ENCODE data around the gene NPIPA1. TPM values are rescaled to one million over a fixed set of nuclear protein-coding genes. Genes with fewer than 3 reads are reported as not detected.
A peak's percentile ranks its signal among the peaks of the same experiment; 100 is the strongest.
"Not testable (repeated sequence)": the region's sequence is repeated elsewhere in the genome, so short reads cannot be mapped to it uniquely, and the experiment has no call there.

Gene NPIPA1
- total and polyA plus RNA-seq, 2 donors from 2014 or later: 26.7 to 79.3 TPM

GRCh38 chr16:14963281-14964173 is 26.3 kb downstream of the NPIPA1 start:
- no peaks in the 10 kb centered on the region for H3K4me1 ChIP-seq (ENCODE audit: control insufficient read depth in 2 of 3, insufficient read depth in 2 of 3, low read depth in 1 of 3, low read length in 3 of 3)
- H3K9me3 ChIP-seq (ENCODE audit: control insufficient read depth in 2 of 3, insufficient read depth in 1 of 3, low read length in 3 of 3): no peaks in the 10 kb centered on the region
- no peak overlapping the region for H3K27ac ChIP-seq (ENCODE audit: low read depth in 2 of 2, low read length in 2 of 2)
- no peak for DNase-seq
- intact Hi-C loops (cut with DNase I): no loop called here
- TF ChIP-seq CTCF (IDR thresholded peaks at IDR 0.05; ENCODE audit: borderline replicate concordance, extremely low read depth, insufficient read depth): no peak
- H3K36me3 ChIP-seq (ENCODE audit: control insufficient read depth in 2 of 3, insufficient read depth in 3 of 3, low read length in 3 of 3): no peaks in the 10 kb centered on the region
- no peaks in the 10 kb centered on the region for H3K27me3 ChIP-seq (ENCODE audit: control insufficient read depth, insufficient read depth, low read length)
- no peak overlapping the region for H3K9ac ChIP-seq (ENCODE audit: low read length in 3 of 3)
- no peak for FAIRE-seq
- no peak overlapping the region for H3K4me3 ChIP-seq (ENCODE audit: low read length in 3 of 3)

GRCh38 chr16:14965328-14965727 is 28.1 kb downstream of the NPIPA1 start:
- DNase-seq: no peak
- no peak for TF ChIP-seq CTCF (IDR thresholded peaks at IDR 0.05; ENCODE audit: borderline replicate concordance, extremely low read depth, insufficient read depth)
- no peaks in the 10 kb centered on the region for H3K27me3 ChIP-seq (ENCODE audit: control insufficient read depth, insufficient read depth, low read length)
- no peak for FAIRE-seq
- H3K9ac ChIP-seq (ENCODE audit: low read length in 3 of 3): no peak overlapping the region
- intact Hi-C loops (cut with DNase I): no loop called here
- H3K36me3 ChIP-seq (ENCODE audit: control insufficient read depth in 2 of 3, insufficient read depth in 3 of 3, low read length in 3 of 3): no peaks in the 10 kb centered on the region
- no peaks in the 10 kb centered on the region for H3K9me3 ChIP-seq (ENCODE audit: control insufficient read depth in 2 of 3, insufficient read depth in 1 of 3, low read length in 3 of 3)
- H3K27ac ChIP-seq (ENCODE audit: low read depth in 2 of 2, low read length in 2 of 2): no peak overlapping the region
- no peaks in the 10 kb centered on the region for H3K4me1 ChIP-seq (ENCODE audit: control insufficient read depth in 2 of 3, insufficient read depth in 2 of 3, low read depth in 1 of 3, low read length in 3 of 3)
- H3K4me3 ChIP-seq (ENCODE audit: low read length in 3 of 3): no peak overlapping the region

- H3K27ac ChIP-seq (ENCODE audit: low read depth in 2 of 2, low read length in 2 of 2); H3K4me1 ChIP-seq (ENCODE audit: control insufficient read depth in 2 of 3, insufficient read depth in 2 of 3, low read depth in 1 of 3, low read length in 3 of 3); H3K4me3 ChIP-seq (ENCODE audit: low read length in 3 of 3); H3K36me3 ChIP-seq (ENCODE audit: control insufficient read depth in 2 of 3, insufficient read depth in 3 of 3, low read length in 3 of 3); H3K9me3 ChIP-seq (ENCODE audit: control insufficient read depth in 2 of 3, insufficient read depth in 1 of 3, low read length in 3 of 3); DNase-seq; intact Hi-C loops (cut with DNase I); H3K9ac ChIP-seq (ENCODE audit: low read length in 3 of 3); FAIRE-seq; H3K27me3 ChIP-seq (ENCODE audit: control insufficient read depth, insufficient read depth, low read length): not testable (repeated sequence)
Observed at GRCh38 chr16:14969795-14970194, 32.6 kb downstream of the NPIPA1 start.

- intact Hi-C loops (cut with DNase I); H3K36me3 ChIP-seq (ENCODE audit: control insufficient read depth in 2 of 3, insufficient read depth in 3 of 3, low read length in 3 of 3); H3K27ac ChIP-seq (ENCODE audit: low read depth in 2 of 2, low read length in 2 of 2); H3K9ac ChIP-seq (ENCODE audit: low read length in 3 of 3); H3K4me1 ChIP-seq (ENCODE audit: control insufficient read depth in 2 of 3, insufficient read depth in 2 of 3, low read depth in 1 of 3, low read length in 3 of 3); H3K9me3 ChIP-seq (ENCODE audit: control insufficient read depth in 2 of 3, insufficient read depth in 1 of 3, low read length in 3 of 3); DNase-seq; H3K4me3 ChIP-seq (ENCODE audit: low read length in 3 of 3); FAIRE-seq; H3K27me3 ChIP-seq (ENCODE audit: control insufficient read depth, insufficient read depth, low read length): not testable (repeated sequence)
Observed at GRCh38 chr16:14971621-14972228, 34.5 kb downstream of the NPIPA1 start.

- peak overlapping the region in 1 of 3 donors; percentile 71 for H3K9ac ChIP-seq (ENCODE audit: low read length in 3 of 3)
- H3K27ac ChIP-seq (ENCODE audit: low read depth in 2 of 2, low read length in 2 of 2); intact Hi-C loops (cut with DNase I); H3K36me3 ChIP-seq (ENCODE audit: control insufficient read depth in 2 of 3, insufficient read depth in 3 of 3, low read length in 3 of 3); FAIRE-seq; H3K4me1 ChIP-seq (ENCODE audit: control insufficient read depth in 2 of 3, insufficient read depth in 2 of 3, low read depth in 1 of 3, low read length in 3 of 3); DNase-seq; H3K9me3 ChIP-seq (ENCODE audit: control insufficient read depth in 2 of 3, insufficient read depth in 1 of 3, low read length in 3 of 3); H3K27me3 ChIP-seq (ENCODE audit: control insufficient read depth, insufficient read depth, low read length): not testable (repeated sequence)
- H3K4me3 ChIP-seq (ENCODE audit: low read length in 3 of 3): peak overlapping the region; percentile 48 to 85 (median 66)
Observed at GRCh38 chr16:14973785-14974322, 36.6 kb downstream of the NPIPA1 start.

GRCh38 chr16:14974331-14974655 is 37.0 kb downstream of the NPIPA1 start:
- H3K9me3 ChIP-seq (ENCODE audit: control insufficient read depth in 2 of 3, insufficient read depth in 1 of 3, low read length in 3 of 3); H3K27me3 ChIP-seq (ENCODE audit: control insufficient read depth, insufficient read depth, low read length); FAIRE-seq; H3K4me1 ChIP-seq (ENCODE audit: control insufficient read depth in 2 of 3, insufficient read depth in 2 of 3, low read depth in 1 of 3, low read length in 3 of 3); intact Hi-C loops (cut with DNase I); H3K36me3 ChIP-seq (ENCODE audit: control insufficient read depth in 2 of 3, insufficient read depth in 3 of 3, low read length in 3 of 3): not testable (repeated sequence)
- H3K4me3 ChIP-seq (ENCODE audit: low read length in 3 of 3): peak overlapping the region; percentile 48 to 85 (median 66)
- peak in 3 of 5 donors; percentile 72 to 85 (median 84) for DNase-seq
- peak overlapping the region in 1 of 3 donors; percentile 71 for H3K9ac ChIP-seq (ENCODE audit: low read length in 3 of 3)
- H3K27ac ChIP-seq (ENCODE audit: low read depth in 2 of 2, low read length in 2 of 2): peak overlapping the region; percentile 93 to 94
